NB4 (cell line): ENCODE data around the gene HIC1.

Experiments used
- DNase-seq: peaks from one replicate; pipeline ENCODE4 v3.0.0; 2010; ENCODE audit warnings: low read depth
- H3K4me3 ChIP-seq: one replicate; pipeline ENCODE4 v1.5.1; 2011; ENCODE audit warnings: mild to moderate bottlenecking, low read depth, low read length, moderate library complexity
- MAX ChIP-seq: IDR thresholded peaks from 2 replicates; pipeline ENCODE4 v1.6.1; 2011; ENCODE audit warnings: low read depth, low read length
- MYC ChIP-seq: IDR thresholded peaks from 2 replicates; pipeline ENCODE4 v1.6.1; 2011; ENCODE audit warnings: low read depth, low read length
- POLR2A ChIP-seq: IDR thresholded peaks from 2 replicates; pipeline ENCODE4 v1.6.1; 2011; ENCODE audit warnings: mild to moderate bottlenecking; ENCODE audit not compliant: insufficient read length; ENCODE audit errors: extremely low read depth
- TF ChIP-seq, protein P1 (sequence below): IDR thresholded peaks from one replicate; pipeline ENCODE4 v1.5.1; 2012; ENCODE audit warnings: low read depth, low read length

HIC1 gene

DNA sequence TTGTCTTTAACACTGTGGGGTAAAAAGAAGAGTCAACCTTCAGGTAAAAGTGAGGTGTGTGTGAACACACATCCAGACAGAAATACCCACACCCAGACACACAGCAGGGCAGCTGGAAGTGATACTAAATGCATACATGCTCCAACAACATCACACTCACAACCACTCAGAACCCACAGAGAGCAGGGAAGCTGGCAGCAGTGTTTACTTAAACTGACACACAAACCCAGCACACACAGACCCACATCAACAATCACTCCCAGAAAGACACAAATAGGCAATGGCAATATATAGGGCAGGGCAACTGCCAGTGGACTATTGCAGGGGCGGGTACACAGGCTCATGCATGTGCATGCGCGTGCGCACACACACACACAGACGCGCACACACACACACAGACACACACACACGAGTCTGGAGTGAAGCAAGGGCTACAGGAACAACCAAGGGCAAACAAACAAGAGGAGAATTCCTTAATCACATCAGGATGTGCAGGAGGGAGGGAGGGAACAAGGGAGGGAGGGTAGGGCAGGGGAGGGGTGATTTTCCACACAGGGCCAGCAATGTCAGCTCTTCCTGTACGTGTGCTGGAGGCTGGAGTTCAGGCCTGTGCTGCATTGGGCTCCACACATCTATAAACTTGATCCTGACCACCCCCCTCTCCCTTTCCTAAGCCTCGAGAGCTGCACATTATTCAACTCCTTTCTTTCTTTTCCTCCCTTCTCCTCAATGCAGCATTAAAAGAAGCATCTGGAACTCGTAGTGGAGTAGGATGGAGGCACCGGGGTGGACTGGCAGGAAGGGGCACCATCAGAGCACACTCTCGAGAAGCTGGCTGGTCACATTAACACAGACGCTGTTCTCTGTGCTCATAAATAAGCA lies 30.1 kb downstream of the HIC1 start:
- DNase-seq = no peak
- H3K4me3 ChIP-seq = no peak overlapping the region
- TF ChIP-seq MYC (no peak), MAX (no peak), POLR2A (no peak)
- TF ChIP-seq, protein P1, sequence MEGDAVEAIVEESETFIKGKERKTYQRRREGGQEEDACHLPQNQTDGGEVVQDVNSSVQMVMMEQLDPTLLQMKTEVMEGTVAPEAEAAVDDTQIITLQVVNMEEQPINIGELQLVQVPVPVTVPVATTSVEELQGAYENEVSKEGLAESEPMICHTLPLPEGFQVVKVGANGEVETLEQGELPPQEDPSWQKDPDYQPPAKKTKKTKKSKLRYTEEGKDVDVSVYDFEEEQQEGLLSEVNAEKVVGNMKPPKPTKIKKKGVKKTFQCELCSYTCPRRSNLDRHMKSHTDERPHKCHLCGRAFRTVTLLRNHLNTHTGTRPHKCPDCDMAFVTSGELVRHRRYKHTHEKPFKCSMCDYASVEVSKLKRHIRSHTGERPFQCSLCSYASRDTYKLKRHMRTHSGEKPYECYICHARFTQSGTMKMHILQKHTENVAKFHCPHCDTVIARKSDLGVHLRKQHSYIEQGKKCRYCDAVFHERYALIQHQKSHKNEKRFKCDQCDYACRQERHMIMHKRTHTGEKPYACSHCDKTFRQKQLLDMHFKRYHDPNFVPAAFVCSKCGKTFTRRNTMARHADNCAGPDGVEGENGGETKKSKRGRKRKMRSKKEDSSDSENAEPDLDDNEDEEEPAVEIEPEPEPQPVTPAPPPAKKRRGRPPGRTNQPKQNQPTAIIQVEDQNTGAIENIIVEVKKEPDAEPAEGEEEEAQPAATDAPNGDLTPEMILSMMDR = no peak

- TF ChIP-seq MYC (no peak), MAX (no peak), POLR2A (no peak)
- TF ChIP-seq, protein P1 = no peak
- no peak for DNase-seq
- no peak overlapping the region for H3K4me3 ChIP-seq
These were observed 30.7 kb downstream of the HIC1 start for GRCh38 chr17:2085648-2085949.

- no peak overlapping the region for H3K4me3 ChIP-seq
- no peak for TF ChIP-seq MAX
- TF ChIP-seq MYC = no peak
- no peak for TF ChIP-seq POLR2A
- TF ChIP-seq, protein P1 = no peak
- no peak for DNase-seq
These were observed 31.4 kb downstream of the HIC1 start for GRCh38 chr17:2086306-2086705.

GRCh38 chr17:2087597-2088211 lies 32.8 kb downstream of the HIC1 start:
- DNase-seq = peak; percentile 92
- TF ChIP-seq POLR2A = no peak
- TF ChIP-seq MAX = 0 out of 2 replicates have a peak, but pooled peaks have one; percentile 28
- peak; percentile 67 for TF ChIP-seq MYC
- no peak overlapping the region for H3K4me3 ChIP-seq

GRCh38 chr17:2089021-2089422 lies 34.1 kb downstream of the HIC1 start:
- peak; percentile 17 for DNase-seq
- H3K4me3 ChIP-seq = no peak overlapping the region
- TF ChIP-seq MAX = no peak
- no peak for TF ChIP-seq MYC
- no peak for TF ChIP-seq POLR2A
- TF ChIP-seq, protein P1 = no peak

DNA sequence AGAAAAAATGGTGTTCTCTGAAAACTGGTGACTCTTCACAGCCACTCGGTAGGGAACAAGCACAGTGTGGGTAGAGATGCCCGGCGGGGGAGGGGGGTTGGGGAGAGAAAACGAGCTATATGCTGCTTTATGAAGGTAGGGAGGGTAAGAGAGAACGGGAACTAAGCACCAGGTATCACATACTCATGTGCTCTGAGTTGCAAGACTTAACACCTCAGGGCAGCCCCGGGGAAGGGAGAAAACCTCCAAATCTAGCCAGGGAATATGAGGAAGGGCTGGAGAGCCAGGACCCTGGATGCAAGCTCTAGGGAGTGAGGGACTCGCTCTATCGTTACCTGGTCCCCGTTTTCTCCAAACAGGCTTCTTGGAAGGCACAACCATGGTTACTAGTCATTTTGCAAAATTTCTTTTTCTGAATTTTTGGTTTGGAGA lies 35.3 kb downstream of the HIC1 start:
- no peak overlapping the region for H3K4me3 ChIP-seq
- no peak for DNase-seq

More for the DNA sequence above, 35.3 kb downstream of the HIC1 start:
- TF ChIP-seq, protein P1 = no peak
- TF ChIP-seq MYC (no peak), MAX (no peak), POLR2A (no peak)
